HG03097 (cell line): ENCODE results near the gene NOS1AP.

Experiments used
- ATAC-seq: cut with Tn5 transposase; IDR thresholded peaks from one replicate; pipeline ENCODE4 v1.9.1; 2021; ENCODE audit not compliant: unreplicated experiment, low FRiP score

Gene NOS1AP

DNA sequence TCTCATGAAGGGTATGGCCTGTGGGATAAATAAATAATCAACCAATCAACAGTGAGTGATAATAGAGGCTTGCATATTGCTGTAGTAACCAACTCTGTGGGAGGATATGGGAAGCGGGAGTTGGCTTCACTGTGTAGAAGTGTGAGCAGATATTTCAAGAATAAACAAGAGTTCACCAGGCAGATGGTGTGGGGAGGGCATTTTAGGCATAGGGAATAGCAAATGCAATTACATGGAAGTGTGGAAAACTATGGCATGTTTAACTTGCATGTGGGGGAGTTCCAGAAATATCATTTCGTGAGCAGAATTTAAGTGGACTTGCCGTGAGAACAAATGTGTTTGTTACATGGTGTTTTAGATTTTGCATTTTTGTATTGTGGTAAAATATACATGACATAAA, 211.9 kb downstream of the NOS1AP start:
- ATAC-seq = no peak

DNA sequence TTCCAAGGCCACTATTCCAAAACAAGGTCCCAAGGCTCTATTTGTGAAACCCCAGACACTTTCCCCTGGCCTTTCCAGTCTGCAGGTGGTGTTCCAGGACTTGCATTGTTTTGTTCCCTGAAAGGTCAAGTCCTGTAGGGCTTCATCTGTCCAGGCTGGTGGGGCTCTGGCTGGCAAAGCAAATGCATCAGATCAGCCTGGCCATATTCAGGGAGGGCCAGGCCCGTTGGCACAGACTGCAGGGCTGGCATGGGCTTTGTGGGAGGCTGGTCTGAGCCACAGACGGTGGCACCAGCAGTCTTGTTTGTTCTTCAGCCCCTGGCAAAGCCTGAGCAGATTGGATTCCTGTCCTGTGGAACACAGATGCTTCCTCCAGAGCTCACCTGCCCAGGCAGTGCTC, 214.2 kb downstream of the NOS1AP start:
- no peak for ATAC-seq

GRCh38 chr1:162284206-162284955, 214.9 kb downstream of the NOS1AP start:
- no peak for ATAC-seq

DNA sequence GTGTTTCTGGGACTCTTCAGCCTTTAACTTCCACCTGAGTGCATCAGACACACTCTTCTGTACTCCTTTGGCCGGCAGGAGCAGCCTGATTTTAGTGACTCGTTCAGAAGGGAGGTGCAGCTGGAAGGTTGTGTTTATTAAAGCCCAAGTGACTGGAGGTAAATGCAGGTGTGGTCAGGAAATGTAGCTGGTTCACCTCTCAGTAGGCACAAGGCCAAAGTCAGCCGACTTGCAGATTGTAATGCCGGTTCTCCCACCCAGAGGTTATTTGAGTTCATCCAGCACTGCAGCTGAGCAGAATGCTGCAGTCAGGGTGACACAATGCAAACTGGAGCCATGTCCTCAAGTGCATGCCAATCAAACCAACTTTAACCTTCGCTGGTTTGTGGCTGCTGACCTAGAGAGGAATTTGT, 215.7 kb downstream of the NOS1AP start:
- ATAC-seq = no peak

DNA sequence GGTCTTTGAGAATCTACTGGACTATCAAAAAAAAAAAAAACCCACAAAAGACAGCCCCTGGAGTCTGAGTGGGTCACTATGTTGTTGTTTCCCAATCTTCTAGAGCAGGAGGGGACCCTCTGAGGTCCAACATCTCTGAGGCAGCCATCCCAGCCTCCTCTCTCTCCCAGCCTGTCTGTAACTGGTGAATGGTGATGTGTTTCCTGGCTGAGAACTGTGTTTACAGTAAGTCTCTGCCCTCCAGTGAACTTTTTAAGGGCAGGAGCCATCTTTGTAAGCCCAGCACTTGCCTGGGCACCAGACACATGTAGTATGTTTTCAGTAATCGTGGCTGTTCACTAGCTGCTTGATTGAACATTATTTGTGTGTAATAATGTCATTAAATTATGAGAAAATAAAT, 221.5 kb downstream of the NOS1AP start:
- ATAC-seq = no peak

- no peak for ATAC-seq
Measured at GRCh38 chr1:162292422-162292849, 222.9 kb downstream of the NOS1AP start.

DNA sequence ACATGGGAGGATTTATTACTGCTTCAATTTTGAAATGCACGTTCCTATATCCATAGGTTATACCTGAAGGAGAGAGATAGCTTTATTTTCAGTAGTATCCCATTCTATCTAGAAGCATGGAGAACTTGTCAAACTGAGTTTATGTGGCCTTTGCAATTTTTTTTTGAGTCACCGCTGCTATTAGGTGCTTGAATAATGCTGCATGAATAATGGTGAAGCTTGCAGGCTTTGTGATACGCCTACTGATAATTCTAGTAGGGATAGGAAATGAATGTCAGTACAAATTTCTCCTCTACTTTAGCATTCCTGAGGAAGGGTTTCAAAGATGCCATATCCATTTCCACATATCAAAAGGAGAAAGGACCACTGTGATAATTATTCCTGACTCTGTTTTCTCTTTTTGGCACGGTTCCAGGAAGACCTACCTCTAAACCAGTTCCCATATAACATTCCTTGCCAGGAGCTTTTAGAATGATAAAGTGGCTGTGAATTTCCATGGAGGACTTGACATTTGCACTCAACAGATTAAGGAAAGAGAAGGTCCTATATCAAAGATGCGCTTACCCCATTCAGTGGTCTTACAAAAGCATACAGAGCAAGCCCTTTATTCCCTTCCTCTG, 223.7 kb downstream of the NOS1AP start:
- ATAC-seq = no peak

DNA sequence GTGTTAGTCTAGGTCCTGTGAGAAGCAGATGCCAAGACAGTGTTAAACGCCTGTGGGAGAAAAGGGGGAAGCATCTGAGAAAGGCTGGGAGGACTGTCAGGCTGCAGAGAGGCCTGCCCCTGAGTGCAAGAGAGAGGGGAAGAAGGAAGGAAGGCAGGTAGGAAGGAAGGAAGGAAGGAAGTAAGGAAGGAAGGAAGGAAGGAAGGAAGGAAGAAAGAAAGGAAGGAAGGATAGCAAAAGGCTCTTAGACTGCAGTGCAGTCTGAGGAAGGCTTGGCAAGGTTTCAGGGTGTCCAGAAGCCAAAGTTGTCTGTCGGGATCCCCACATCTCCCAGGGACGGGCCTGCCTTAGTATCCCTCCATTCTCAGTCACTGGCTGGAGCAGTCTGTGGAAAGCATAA, 224.5 kb downstream of the NOS1AP start:
- no peak for ATAC-seq

GRCh38 chr1:162297208-162297607, 227.7 kb downstream of the NOS1AP start:
- no peak for ATAC-seq

GRCh38 chr1:162298266-162298665, 228.8 kb downstream of the NOS1AP start:
- no peak for ATAC-seq

GRCh38 chr1:162299018-162299417, 229.5 kb downstream of the NOS1AP start:
- ATAC-seq = no peak

DNA sequence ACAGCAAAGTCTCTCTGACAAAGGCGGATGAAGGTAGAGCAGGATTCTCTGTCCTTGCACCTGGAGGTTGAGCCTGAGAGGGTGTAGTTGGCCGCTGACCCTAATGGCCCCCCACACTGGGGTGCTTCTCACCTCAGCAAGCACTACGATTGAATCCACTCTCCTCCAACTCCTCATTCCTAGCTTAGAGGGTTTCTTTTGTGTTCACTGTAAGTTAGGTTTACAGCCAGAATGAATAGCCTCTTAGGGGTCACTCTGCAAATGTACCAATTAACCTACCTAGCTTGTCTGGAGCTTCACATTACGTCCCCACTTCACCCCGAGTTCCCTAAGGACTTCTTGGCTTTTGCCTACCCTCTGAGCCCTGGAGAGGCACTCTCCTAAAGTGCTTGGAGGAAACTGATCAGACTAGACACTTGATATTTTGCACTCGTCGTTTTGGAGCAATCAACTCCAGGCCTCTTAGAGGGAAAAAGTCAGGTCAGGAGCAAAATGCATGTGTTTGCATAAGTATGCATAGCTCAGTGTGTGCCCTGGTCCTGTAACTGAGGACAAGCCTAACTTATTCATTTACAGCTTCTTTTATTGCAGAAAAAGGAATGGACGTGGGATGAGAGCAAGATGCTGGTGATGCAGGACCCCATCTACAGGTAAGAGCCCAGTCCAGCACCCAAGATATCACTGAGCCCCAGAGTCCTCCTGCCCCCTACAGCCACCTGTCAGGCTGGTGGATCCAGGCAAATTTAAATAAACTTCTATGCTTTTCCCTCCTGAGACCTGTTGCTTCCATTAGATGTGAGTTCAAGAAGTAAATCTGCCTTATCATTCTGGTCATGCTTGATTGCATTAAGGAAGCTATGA, 230.8 kb downstream of the NOS1AP start:
- no peak for ATAC-seq

DNA sequence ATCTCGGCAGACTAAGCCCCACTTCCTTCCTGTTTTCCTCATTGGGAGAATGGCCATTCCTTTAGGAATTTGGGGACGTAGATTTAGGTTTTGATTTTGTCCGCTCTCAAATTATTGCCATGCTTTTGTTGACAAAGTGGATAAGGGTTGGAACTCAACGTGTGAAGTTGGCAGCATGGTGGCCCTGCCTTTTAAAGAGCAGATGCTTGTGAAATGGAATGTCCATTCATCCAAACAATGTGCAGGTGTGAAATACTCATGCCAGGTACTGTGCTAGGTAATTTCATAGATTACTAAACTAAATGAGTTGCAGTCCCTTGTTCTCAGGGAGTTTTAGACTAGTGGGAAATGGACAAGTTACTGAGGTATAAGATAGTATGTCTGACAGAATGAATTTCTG, 232.2 kb downstream of the NOS1AP start:
- ATAC-seq = no peak

DNA sequence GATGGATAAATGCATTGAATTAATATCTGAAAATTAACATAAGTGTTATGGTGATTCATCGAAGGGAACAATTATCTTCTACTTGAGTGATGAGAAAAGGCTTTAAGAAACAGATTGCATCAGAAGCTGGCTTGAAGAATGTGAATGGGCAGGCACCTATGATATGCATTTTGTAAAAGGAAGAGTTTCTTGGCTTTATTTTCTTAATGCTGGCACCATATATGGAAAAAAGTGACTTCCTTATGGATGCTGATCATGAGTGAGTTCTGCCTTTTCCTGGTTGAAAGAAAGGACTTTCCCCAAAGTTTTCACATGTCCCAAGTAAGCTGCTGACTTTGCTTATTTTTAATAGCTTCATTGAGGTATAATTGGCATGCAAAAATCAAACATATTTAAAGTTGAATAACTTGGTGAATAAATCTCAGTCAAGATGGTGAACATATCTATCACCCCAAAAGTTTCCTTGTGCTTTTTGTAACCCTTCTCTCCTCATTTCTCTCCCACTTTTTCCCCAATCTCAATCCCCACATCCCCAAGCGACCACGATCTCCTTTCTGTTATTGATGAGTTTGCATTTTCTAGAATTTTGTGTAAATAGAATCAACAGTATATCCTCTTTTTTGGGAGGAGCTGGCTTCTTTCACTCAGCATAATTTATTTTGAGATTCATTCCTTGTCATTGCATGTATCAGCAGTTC, 233.0 kb downstream of the NOS1AP start:
- no peak for ATAC-seq

DNA sequence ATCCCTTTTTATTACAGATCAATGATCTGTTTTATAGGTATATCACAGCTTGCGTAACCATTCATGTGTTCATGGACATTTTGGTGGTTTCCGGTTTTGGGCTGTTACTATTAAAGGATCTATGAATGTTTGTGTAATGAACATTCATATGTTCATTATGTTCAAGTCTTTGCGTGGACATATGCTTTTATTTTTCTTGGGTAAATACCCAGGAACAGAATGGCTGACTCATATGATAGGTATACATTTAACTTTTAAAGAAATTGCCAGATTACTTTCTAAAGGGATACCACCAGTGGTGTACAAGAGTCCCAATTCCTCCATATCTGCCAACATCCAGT, 233.5 kb downstream of the NOS1AP start:
- ATAC-seq = no peak

- ATAC-seq = no peak
Measured at GRCh38 chr1:162304736-162305135, 235.2 kb downstream of the NOS1AP start.

GRCh38 chr1:162305969-162306368, 236.5 kb downstream of the NOS1AP start:
- peak; percentile 79 for ATAC-seq

DNA sequence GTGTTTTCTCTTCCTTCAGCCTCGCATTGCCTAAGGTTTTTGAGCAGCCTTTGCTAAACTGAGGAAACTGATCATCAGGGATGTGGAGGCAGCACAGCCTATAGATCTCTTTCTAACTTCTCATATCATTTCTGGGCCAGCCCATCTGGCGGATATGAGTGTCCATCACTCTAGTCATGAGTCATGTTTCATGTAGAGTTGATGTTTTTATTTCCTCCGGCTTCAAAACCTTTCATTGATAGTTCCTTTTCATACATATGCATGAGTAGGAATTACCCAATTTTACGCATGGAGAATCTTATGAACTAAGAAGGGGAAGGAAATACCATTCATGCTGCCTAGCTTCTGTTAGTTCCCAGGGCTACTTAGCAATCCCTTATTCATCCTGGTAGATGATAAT, 240.8 kb downstream of the NOS1AP start:
- no peak for ATAC-seq

GRCh38 chr1:162314206-162314605, 244.7 kb downstream of the NOS1AP start:
- no peak for ATAC-seq

GRCh38 chr1:162315673-162316072, 246.2 kb downstream of the NOS1AP start:
- no peak for ATAC-seq

GRCh38 chr1:162316187-162316586, 246.7 kb downstream of the NOS1AP start:
- no peak for ATAC-seq
